AG09309 (cell line): Measurements from ENCODE around the gene RUNX2.
A peak's percentile ranks its signal among the peaks of the same experiment; 100 is the strongest.

Experiments used
- DNase-seq: peaks from one replicate; pipeline ENCODE4 v3.0.0-alpha.2; 2010; ENCODE audit warnings: low read depth
- H3K4me3 ChIP-seq: 2 replicates; pipeline ENCODE4 v1.5.1; 2011; ENCODE audit warnings: mild to moderate bottlenecking, low read depth, low read length, moderate library complexity; ENCODE audit not compliant: control insufficient read depth
- TF ChIP-seq, protein P1 (sequence below): IDR thresholded peaks from 2 replicates; pipeline ENCODE4 v1.5.1; 2011; ENCODE audit warnings: mild to moderate bottlenecking, low read depth, low read length, inconsistent platforms; ENCODE audit not compliant: insufficient read depth, control insufficient read depth; ENCODE audit errors: missing control alignments

RUNX2 gene

DNA sequence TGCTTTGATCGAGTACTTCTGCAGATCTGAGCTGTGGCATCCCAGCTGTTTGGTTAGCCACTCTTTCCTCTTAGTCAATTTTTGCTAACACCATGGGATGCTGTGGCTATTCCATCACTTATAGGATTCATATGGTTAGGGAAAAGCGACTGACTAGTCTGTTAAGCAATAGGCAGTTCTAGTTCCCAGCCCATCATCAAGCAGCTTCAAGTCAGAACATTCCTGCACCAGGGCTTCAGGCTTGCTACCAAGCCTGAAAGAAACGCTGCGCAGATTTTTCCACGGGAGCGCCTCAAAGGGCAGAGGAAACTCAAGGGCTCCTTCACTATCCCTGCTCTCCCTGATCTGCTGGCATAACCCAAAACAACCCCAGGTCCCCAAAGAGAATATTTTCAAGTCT, 209.4 kb downstream of the RUNX2 start:
- peak; percentile 38 for DNase-seq
- TF ChIP-seq, protein P1, sequence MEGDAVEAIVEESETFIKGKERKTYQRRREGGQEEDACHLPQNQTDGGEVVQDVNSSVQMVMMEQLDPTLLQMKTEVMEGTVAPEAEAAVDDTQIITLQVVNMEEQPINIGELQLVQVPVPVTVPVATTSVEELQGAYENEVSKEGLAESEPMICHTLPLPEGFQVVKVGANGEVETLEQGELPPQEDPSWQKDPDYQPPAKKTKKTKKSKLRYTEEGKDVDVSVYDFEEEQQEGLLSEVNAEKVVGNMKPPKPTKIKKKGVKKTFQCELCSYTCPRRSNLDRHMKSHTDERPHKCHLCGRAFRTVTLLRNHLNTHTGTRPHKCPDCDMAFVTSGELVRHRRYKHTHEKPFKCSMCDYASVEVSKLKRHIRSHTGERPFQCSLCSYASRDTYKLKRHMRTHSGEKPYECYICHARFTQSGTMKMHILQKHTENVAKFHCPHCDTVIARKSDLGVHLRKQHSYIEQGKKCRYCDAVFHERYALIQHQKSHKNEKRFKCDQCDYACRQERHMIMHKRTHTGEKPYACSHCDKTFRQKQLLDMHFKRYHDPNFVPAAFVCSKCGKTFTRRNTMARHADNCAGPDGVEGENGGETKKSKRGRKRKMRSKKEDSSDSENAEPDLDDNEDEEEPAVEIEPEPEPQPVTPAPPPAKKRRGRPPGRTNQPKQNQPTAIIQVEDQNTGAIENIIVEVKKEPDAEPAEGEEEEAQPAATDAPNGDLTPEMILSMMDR: no peak
- no peak overlapping the region for H3K4me3 ChIP-seq

DNA sequence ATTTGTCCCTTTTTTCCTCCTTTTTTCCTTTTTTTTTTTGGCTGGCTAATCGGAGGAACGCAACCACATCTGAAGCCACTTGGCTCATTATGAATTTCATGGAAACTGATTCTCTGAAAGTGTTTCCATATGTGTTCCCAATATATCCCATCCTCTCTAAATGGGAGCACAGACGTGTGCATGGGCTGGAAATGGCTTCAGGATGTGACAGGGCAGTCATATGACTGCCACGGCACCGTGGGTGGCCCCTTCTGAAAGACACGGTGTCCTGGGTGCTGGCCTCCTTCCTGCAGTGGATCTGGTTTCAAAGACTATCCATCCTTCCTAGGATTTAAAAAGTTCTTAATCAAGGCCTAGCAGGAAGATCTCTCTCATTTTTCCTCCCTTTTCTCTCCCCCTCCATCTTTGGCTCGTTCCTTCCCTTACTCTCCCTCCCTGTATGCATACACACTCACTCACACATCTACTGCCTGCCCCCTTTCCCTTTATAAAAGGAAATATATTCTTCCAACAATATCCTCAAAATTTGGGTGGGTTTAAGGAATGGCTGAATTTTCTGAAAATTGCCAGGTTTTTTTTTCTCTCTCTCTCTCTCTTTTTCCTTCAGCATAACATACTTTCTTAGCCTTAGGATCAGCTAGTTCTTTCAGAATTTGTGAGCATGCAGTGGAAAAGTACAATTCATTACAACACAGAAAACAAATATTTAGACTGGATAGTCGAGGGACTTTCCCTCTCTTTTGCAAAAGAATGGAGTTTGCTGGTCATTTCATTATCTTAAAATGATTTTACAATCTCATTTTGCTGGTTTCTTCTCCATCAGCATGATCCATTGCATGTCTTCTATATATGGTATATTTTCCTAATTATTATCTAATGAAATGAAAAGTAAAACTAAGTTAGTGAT, 210.8 kb downstream of the RUNX2 start:
- no peak for DNase-seq
- TF ChIP-seq, protein P1: no peak
- no peak overlapping the region for H3K4me3 ChIP-seq

DNA sequence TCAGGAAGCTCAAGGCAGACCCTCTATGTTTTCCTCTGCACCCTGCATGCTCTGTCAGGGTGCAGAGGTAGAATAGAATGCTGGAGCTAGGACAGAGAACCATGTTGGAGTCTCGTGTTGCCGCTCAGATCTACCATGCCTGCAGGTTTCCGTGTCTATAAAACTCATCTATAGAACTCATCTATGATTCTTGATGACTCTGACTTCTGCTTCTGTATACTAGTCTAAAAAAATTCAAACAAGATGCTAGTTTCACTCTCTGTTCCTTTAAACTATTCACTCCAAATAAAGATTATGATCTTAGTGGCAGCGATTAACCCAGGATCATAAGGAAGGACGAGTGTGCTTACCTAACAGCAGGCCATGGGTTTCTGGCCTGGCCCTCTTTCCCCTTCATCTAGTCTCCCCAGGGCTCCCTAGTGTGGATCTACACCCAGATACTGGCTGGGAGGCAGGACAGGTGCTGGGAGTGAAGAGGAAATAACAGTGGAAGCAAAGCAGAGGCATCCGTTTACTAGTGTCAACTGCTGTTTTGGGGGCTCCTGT, 212.3 kb downstream of the RUNX2 start:
- TF ChIP-seq, protein P1: no peak
- no peak for DNase-seq
- H3K4me3 ChIP-seq: no peak overlapping the region

DNA sequence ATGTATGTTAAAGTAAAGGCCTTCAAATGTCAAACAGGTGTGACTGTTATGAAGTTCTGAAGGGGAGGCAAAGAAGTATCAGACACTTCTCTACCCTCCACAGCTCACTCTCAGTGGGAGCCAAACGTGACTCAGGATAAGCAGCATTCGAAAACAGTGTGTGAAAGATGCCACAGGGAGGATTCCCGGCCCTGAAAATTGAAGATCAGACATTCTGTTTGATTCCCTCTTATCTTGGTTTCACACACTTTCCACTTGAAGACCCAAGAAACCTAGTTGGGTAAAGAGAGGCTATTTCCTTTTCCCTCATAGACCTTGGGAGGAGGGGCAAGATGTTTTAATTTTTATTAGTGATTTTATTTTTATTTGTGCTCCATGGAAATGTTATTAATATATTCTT, 213.8 kb downstream of the RUNX2 start:
- H3K4me3 ChIP-seq: no peak overlapping the region
- TF ChIP-seq, protein P1: no peak
- DNase-seq: no peak

DNA sequence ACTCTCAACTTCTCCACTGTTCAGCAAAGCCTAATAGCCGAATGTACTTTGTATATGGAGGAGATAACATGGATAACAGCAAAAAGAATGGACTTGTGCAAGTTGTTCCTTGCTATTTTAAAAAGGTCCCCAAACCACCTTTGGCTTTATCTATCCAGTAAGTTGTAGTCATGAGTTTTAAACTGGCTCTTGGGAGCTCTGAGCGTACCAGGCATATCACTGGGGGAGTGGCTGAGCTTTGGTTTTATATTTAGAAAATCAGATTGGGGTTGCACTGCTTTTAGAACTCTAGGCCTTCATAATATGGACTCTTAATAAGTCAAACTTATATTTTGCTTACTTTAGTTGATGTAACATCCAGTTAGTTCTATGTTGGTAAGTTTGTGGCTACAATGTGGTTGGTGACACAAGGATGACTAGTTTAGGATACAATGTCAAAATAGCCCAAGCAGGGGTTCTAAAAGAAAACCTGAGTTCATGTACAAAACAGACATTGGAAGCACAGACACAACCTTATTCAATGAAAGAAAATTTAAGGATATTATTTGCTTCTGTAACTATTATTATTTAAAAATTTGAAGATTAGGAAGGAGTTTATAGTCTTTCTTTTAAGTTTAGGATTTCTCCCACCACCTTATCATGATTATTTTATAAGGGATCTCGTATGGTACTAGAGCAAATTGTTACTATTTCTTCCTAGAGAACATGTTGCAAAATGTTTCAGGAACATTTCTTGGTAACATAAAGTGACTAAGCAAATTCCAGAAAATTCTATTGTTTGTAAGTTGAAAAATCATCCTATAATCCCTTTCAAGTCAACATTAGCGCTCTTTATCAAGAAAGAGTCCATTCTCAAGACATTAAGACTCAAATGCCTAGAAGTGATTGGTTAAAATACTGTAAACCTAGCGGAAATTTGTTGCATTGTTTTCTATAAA, 215.4 kb downstream of the RUNX2 start:
- H3K4me3 ChIP-seq: no peak overlapping the region
- TF ChIP-seq, protein P1: no peak
- DNase-seq: no peak

DNA sequence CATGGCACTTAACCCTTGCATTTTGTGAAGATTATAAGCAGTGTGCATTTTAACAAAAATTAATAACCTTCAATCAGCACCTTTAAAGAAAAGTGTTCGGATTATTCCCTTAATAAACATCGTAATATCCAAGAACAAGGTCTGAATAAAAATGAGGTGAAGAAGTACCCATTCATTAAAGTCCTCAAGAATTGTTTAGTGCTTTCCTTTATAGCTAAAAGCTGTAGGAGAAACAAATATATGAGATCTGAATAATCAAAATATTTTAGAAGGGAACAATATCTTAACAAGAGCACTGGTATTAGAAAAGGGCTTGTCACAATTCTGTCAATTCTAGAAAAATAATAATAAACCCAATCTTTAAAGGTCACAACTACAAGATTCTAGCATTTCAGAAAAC, 217.3 kb downstream of the RUNX2 start:
- no peak for DNase-seq
- H3K4me3 ChIP-seq: no peak overlapping the region
- TF ChIP-seq, protein P1: no peak
